HG02642 (cell line): Measurements from ENCODE around the gene HNRNPUL1.

Experiments used
- ATAC-seq: cut with Tn5 transposase; IDR thresholded peaks from one replicate; pipeline ENCODE4 v1.9.1; 2021; ENCODE audit warnings: mild to moderate bottlenecking; ENCODE audit not compliant: unreplicated experiment, poor library complexity

Gene HNRNPUL1

DNA sequence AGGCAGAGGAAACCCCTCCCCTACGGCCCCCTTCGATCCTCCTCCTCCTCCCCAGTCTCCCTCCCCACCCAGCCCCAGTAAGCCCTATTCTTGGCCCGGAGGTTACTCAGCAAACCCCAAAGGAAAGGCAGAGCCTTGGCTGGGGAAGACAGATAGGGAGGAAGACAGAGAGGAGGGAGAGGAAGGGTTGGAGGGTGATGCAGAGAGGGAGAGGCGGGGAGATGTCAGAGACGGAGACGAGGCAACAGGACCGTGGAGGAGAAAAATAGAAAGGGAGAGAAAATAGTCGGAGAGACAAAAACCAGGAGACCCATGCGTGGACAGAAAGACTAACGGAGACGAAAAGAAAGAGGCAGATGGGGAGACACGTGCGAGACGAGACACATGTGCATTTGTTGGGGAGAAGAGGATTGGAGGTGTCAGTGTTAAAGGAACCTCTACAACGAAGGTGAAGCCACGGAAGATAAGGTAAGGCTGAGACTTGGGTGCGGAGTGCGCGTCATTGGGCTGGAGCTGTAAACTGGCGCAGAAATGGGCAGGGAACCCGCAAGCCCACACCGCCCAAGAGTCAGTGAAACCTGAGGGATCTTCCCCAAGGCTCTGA lies 86.7 kb downstream of the HNRNPUL1 start:
- ATAC-seq, result no peak

DNA sequence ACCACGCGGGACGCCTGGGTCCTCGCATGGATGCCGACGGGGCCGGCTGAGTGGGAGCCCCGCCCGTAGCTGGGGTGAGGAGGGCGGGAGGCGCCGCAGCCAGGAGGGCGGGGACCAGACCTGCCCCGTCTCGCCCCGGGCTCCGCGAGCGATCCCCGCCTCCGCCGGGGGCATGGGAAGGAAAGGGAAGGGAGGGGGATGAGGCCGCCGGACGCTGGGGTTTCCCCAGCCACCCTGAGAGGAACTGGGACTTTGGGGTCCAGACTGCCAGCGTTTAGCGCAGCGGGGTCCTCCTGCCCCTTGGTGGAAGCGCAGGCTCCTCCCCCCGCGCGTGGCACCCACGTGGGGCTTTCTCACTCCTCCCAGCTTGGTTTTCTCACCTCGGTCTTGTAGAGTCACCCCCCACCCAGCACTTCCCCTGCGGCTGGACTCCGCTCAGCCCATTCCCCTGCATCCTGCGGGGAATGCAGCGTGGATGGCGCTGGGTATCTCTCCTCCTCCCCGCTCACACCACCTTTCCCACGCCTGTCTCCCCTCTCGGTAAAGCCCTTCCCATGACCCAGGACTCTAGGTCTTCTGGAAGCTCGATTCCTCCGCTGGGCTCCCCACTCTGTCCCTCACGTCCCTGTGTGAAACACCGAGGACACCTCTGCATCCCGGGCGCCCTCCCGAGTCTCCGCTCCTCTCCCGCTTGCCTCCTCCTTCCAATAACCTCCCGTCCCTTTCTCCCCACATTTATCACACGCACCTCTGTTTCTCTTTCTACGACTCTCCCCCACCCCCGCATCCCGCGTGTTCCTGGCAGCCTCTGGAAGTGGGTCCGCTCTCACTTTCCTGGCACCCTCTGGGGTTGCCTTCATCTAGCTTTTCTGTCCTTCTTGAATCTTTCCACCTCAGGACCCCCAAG lies 87.4 kb downstream of the HNRNPUL1 start:
- ATAC-seq, result peak; percentile 36

DNA sequence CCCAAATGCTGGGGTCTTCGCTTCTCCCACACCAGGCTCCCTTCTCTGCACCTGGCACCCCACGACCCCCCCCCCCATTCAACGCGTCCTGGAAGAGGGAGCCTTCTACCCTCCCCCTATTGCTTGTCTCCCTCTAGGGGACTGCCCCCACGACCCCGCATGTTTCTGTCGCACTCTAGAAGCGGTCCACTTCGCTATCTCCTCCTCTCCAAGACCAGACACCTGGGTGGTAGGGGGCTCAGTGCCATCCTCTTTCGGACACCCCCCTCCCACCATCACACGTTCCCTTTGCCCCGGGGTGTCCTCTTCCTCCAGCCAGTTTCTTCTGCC lies 88.1 kb downstream of the HNRNPUL1 start:
- ATAC-seq, result no peak

DNA sequence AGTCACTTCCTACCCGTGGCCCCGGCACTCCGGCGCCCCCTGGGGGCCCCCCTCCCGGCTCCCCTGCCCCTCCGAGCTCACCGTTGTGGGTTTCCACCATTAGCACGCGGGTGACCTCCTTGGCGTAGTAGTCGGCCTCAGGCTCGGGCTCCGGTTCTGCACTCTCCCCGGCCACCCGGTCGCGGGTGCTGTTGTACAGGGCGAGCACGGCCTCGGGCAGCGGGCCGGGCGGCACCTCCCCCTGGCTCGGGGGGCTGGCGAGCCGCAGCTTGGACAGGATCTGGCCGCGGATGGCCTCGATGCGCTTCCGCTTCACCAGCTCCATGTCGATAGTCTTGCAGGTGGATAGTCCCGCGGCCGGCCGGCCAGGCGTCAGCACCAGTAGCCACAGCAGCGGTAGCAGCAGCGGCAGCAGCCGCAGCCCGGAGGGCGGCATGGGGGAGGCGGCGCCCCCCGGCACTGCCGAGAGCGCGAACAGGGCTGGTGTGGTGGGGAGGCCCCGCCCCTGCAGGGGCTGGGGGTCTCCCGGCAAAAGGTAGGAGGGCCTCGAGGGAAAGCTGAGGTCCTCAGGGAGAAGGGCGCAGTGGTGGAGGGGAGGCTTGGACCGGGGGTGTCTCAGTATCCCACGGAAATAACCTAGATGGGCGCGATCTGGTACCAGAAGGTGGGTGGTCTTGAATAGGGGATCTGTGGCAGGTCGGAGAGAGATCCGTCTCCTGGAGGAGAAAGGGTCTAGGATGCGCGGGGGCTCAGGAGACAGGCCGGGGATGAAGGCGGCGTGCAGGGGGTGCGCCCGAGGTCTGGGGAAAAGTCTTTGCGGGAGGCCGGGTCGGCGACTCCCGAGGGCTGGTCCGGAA lies 88.7 kb downstream of the HNRNPUL1 start:
- peak; percentile 18 for ATAC-seq

DNA sequence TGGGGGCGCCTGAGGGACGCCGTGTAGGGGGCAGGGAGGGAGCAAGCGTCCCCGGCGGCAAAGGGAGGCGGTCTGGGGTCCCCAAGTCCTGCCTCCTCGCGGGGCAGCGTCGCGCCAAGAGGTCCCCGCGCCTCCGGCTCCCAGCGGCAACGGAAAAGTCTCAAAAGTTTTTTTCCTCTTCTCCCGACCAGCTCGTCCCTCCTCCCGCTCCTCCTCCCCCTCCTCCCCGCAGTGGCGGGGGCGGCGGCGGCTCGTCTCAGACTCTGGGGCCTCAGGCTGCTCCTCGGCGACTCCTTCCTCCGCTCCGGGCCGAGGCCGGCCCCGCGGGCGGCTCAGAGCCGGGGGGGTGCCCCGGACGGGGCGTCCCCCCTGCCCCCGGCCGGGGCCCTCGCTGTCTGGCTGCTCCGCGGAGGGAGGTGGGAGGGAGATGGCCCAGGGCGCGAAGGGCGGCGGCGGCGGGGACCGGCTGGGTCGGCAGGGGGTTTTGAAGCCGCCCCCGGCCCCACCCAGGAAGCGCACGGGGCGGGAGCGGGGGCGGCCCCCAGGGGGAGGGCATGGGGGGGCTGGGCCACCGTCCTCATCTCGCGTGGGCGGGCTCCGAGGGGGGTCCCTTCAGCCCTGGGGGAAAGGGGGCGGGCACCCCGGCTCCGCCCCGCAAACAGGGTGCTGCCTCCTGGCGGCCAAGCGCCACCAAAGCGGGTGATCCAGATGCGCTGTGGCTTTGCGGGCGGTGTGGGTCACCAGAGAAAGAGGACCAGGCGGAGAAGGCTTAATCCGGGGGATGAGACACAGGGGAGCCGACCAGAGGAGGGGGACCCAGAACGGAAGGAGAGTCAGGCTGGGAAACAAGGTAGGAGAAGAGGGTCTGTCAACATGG lies 89.5 kb downstream of the HNRNPUL1 start, which contains the start of gene TGFB1:
Gene TGFB1 (minus strand): TSS at position 457 of the 877 bp plus-strand sequence. CDS start 878 bp downstream, outside the sequence.
- ATAC-seq, result peak; percentile 53

DNA sequence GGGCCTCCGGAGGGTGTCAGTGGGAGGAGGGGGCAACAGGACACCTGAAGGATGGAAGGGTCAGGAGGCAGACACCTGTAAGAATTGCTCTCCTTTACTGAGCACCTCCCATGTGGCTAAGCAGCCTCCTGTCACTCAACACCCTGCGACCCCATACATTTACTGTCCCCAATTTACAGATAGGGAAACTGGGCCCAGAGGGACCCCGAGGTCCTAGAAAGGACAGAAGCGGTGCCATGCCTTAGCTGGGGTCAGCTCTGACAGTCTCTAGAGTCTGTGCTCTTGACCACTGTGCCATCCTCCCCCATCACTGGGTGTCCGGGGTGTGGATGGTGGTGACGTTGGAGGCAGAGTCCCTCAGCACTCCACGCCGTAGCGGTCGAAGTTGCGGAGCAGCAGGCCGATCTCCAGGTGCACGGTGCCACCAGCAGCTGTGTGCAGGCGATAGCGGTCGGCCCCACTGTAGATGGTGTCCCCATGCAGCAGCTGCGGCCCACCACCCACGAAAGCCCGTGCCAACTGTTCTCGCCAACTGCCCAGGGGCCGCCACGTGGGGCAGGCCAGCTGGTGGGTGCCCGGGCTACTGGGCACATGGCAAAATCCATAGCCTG lies 90.3 kb downstream of the HNRNPUL1 start:
- no peak for ATAC-seq

DNA sequence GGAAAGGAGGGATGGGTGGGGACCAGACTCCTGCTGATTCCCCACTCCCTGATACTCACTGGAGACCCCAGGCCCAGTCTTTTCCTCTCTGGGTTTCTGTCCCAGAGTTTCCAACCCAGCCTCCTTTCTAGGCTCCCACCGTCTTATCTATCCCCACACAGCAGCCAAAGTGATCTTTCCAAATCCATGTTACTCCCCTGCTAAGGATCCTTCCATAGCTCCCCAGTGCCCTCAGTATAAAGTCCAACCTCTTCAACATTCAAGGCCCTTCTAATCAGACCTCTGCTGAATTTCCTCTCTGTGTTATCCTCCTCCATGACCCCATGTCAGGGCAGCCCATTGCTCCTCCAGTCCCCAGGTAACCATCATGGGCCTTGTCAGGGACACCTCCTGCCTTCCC lies 90.9 kb downstream of the HNRNPUL1 start:
- ATAC-seq, result no peak

DNA sequence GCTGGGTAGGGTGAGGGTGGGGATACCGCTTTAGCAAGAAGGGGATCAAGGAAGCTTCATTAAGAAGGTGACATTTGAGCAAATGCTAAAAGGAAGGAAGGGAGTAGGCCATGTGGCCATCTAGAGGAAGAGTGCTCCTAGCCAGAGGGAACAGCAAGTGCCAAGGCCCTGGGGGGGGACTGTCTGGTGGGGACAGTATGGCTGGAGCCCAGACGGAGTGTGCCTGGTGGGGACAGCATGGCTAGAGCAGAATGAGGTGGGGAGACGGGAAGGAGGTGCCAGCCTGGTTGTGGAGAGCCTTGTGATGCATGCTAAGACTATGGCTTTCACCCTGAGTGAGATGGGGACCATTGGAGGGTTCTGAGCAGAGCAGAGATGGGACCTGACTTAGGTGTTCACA lies 91.6 kb downstream of the HNRNPUL1 start:
- no peak for ATAC-seq

DNA sequence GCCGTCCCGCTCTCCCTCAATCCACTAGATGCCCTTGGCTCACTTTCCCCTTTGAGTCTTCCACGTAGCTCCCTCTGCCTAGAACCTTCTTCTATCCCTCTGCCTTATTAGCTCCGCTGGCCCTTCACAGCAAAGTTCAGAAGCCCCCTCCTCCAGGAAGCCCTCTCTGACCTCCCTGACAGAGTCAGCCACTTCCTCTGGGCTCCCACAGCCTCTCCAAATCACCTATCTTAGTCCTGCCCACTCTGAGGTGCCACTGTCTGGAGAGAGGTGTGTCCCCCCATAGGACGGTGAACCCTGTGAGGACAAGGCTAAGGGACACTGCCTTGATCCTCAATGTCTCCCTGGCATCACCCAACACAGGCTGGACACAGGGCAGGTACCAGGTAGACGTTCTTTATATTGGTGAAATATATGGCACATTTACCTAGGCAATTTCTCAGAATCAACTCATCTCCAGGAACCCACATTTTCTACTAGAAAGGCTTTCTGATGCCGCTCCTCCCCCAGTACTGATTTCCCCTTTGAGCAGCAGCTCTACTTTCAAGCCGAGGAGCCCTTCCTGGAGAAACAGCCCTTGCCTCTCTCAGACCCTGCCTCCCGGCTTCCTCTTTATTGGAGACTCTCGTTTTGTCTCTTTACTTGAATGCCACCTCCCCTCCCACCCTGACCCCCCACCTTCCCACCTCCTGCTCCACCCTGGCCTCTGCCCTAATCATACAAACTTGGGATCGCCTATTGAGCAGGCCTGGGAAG lies 93.0 kb downstream of the HNRNPUL1 start:
- no peak for ATAC-seq
